Neural cell (in vitro differentiated cells): ENCODE results near the gene COL23A1. TPM values are rescaled to one million over a fixed set of nuclear protein-coding genes. Genes with fewer than 3 reads are reported as not detected.

Experiments
- H2AFZ ChIP-seq: fragments of 200-600, 300-800 bp; sonication (generic), shearing (Covaris generic); 2 replicates; pipeline ENCODE4 v1.6.0; 2014; ENCODE audit warnings: low read depth, mild to moderate bottlenecking, antibody characterized with exemption, low read length, moderate library complexity
- H3F3A ChIP-seq: fragments of 200-600 bp; shearing (Covaris generic); 2 replicates; pipeline ENCODE4 v1.6.1; 2016; ENCODE audit warnings: mild to moderate bottlenecking, moderate library complexity, mixed read lengths, antibody characterized with exemption, low read length; ENCODE audit not compliant: insufficient read depth, poor library complexity, severe bottlenecking
- H3K27ac ChIP-seq: fragments of 200-600, 300-800 bp; sonication (generic), shearing (Covaris generic); 2 replicates; pipeline ENCODE4 v1.5.1; 2014; ENCODE audit warnings: mild to moderate bottlenecking, low read length, moderate library complexity
- H3K27me3 ChIP-seq: fragments of 300-800, 200-600 bp; sonication (generic), shearing (Covaris generic); 2 replicates; pipeline ENCODE4 v1.6.0; 2014; ENCODE audit warnings: mild to moderate bottlenecking, low read depth, low read length, moderate library complexity; ENCODE audit not compliant: insufficient read depth
- H3K36me3 ChIP-seq: fragments of 300-800, 200-600 bp; sonication (generic), shearing (Covaris generic); 2 replicates; pipeline ENCODE4 v1.5.1; 2014; ENCODE audit warnings: mild to moderate bottlenecking, antibody characterized with exemption, low read length, moderate library complexity; ENCODE audit not compliant: insufficient read depth
- H3K4me2 ChIP-seq: fragments of 300-800, 200-600 bp; sonication (generic), shearing (Covaris generic); 2 replicates; pipeline ENCODE4 v1.6.0; 2014; ENCODE audit warnings: mild to moderate bottlenecking, low read length
- H3K4me3 ChIP-seq: fragments of 300-800, 200-600 bp; sonication (generic), shearing (Covaris generic); 2 replicates; pipeline ENCODE4 v1.5.1; 2014; ENCODE audit warnings: mild to moderate bottlenecking, low read length, moderate library complexity
- H3K79me2 ChIP-seq: fragments of 200-600 bp; shearing (Covaris generic); replicated peaks from 2 replicates; pipeline ENCODE4 v1.6.0; 2014; ENCODE audit warnings: mild to moderate bottlenecking, low read length, moderate library complexity; ENCODE audit not compliant: insufficient read depth
- H3K9ac ChIP-seq: fragments of 300-800, 200-600 bp; sonication (generic), shearing (Covaris generic); 2 replicates; pipeline ENCODE4 v1.6.1; 2016; ENCODE audit warnings: mild to moderate bottlenecking, low read length, mixed read lengths
- H3K9me2 ChIP-seq: fragments of 200-600 bp; shearing (Covaris generic); 2 replicates; pipeline ENCODE4 v1.6.1; 2016; ENCODE audit warnings: mild to moderate bottlenecking, low read length, mixed read lengths; ENCODE audit not compliant: insufficient read depth
- H3K9me3 ChIP-seq: fragments of 200-600, 300-800 bp; sonication (generic), shearing (Covaris generic); 2 replicates; pipeline ENCODE4 v1.6.1; 2016; ENCODE audit warnings: mild to moderate bottlenecking, mixed run types, low read length, moderate library complexity, mixed read lengths
- H4K20me1 ChIP-seq: fragments of 200-600 bp; shearing (Covaris generic); 2 replicates; pipeline ENCODE4 v1.6.1; 2016; ENCODE audit warnings: mild to moderate bottlenecking, mixed run types; ENCODE audit not compliant: insufficient read depth
- CTCF ChIP-seq: fragments of 450-650 bp; IDR thresholded peaks from 2 replicates; pipeline ENCODE4 v1.5.1; 2014; ENCODE audit warnings: antibody characterized with exemption, mild to moderate bottlenecking, moderate library complexity; ENCODE audit not compliant: poor library complexity, severe bottlenecking
- EP300 ChIP-seq: fragments of 450-650 bp; conservative IDR thresholded peaks from 2 replicates; pipeline ENCODE4 v1.6.1; 2014; ENCODE audit warnings: antibody characterized with exemption, mild to moderate bottlenecking, moderate library complexity; ENCODE audit not compliant: poor library complexity, severe bottlenecking
- EZH2 ChIP-seq: fragments of 200-600, 300-800 bp; shearing (Covaris generic), sonication (generic); IDR thresholded peaks from 2 replicates; pipeline ENCODE4 v1.6.1; 2014; ENCODE audit warnings: antibody characterized with exemption, low read length, borderline replicate concordance, mild to moderate bottlenecking; ENCODE audit not compliant: insufficient read depth, poor library complexity, severe bottlenecking
- MXI1 ChIP-seq: fragments of 450-650 bp; conservative IDR thresholded peaks from 2 replicates; pipeline ENCODE4 v1.6.1; 2014; ENCODE audit warnings: antibody characterized with exemption, mild to moderate bottlenecking; ENCODE audit not compliant: poor library complexity, severe bottlenecking
- POLR2AphosphoS5 ChIP-seq: IDR thresholded peaks from 2 replicates; pipeline ENCODE4 v1.6.1; 2012
- RAD21 ChIP-seq: fragments of 450-650 bp; conservative IDR thresholded peaks from 2 replicates; pipeline ENCODE4 v1.6.1; 2014; ENCODE audit warnings: antibody characterized with exemption, mild to moderate bottlenecking, moderate library complexity
- REST ChIP-seq: IDR thresholded peaks from 2 replicates; pipeline ENCODE4 v1.6.1; 2012; ENCODE audit warnings: borderline replicate concordance
- SMC3 ChIP-seq: fragments of 450-650 bp; conservative IDR thresholded peaks from 2 replicates; pipeline ENCODE4 v1.6.1; 2014; ENCODE audit warnings: antibody characterized with exemption, mild to moderate bottlenecking, moderate library complexity; ENCODE audit not compliant: poor library complexity
- TAF1 ChIP-seq: IDR thresholded peaks from 2 replicates; pipeline ENCODE4 v1.6.1; 2012; ENCODE audit warnings: low read depth
- polyA plus RNA-seq: library from polyadenylated mRNA; depleted of rRNA; stranded (reverse); fragments of >200 nt; gene quantifications from 2 replicates; pipeline ENCODE4 v1.2.3, GENCODE V29; 2014

The COL23A1 gene
- polyA plus RNA-seq, 1 donor from 2014 or later, result not detected

GRCh38 chr5:178313316-178313715 is 276.9 kb downstream of the COL23A1 start:
- Histone ChIP-seq H3K27me3 (no peaks in the 10 kb centered on the region), H3K4me2 (no peak overlapping the region), H3K9ac (no peak overlapping the region), H2AFZ (no peak overlapping the region), H3K27ac (no peak overlapping the region), H4K20me1 (no peaks in the 10 kb centered on the region), H3F3A (no peaks in the 10 kb centered on the region), H3K36me3 (no peaks in the 10 kb centered on the region), H3K4me3 (no peak overlapping the region), H3K9me2 (no peaks in the 10 kb centered on the region), H3K9me3 (no peaks in the 10 kb centered on the region), H3K79me2 (no peaks in the 10 kb centered on the region)
- TF ChIP-seq REST (no peak), EP300 (no peak), POLR2AphosphoS5 (no peak)

GRCh38 chr5:178312880-178313282 is 277.3 kb downstream of the COL23A1 start:
- Histone ChIP-seq H3K4me3 (no peak overlapping the region), H4K20me1 (no peaks in the 10 kb centered on the region), H3K4me2 (no peak overlapping the region), H3K36me3 (no peaks in the 10 kb centered on the region), H3K9me2 (no peaks in the 10 kb centered on the region), H3K9me3 (no peaks in the 10 kb centered on the region), H3K79me2 (no peaks in the 10 kb centered on the region), H3K9ac (no peak overlapping the region), H3K27ac (no peak overlapping the region), H2AFZ (no peak overlapping the region), H3F3A (no peaks in the 10 kb centered on the region), H3K27me3 (no peaks in the 10 kb centered on the region)
- TF ChIP-seq MXI1, result no peak
- no peak for TF ChIP-seq CTCF
- no peak for TF ChIP-seq REST
- no peak for TF ChIP-seq RAD21
- TF ChIP-seq POLR2AphosphoS5, result no peak
- TF ChIP-seq EZH2, result no peak
- no peak for TF ChIP-seq TAF1
- TF ChIP-seq EP300, result no peak
- no peak for TF ChIP-seq SMC3
